ENCODE results near the gene TOR4A.

The TOR4A gene

GRCh38 chr9:137231372-137232039 lies 46.0 kb upstream of the TOR4A start:
- H3K27me3 ChIP-seq (ENCODE audit: insufficient read depth, low read length, poor library complexity) = no peaks in the 10 kb centered on the region
- H3K27ac ChIP-seq (ENCODE audit: low read length) = no peak overlapping the region
- ATAC-seq (ENCODE audit: insufficient read depth, low read depth) = no peak
- H3K4me1 ChIP-seq (ENCODE audit: insufficient read depth, low read length) = peaks cover 9% of the 10 kb centered on the region
- TF ChIP-seq EZH2 (IDR thresholded peaks at IDR 0.05; ENCODE audit: borderline replicate concordance, low read depth, low read length, severe bottlenecking) = no peak
- TF ChIP-seq CTCF (IDR thresholded peaks at IDR 0.05; ENCODE audit: borderline replicate concordance, extremely low read depth, low read length, poor library complexity, severe bottlenecking) = no peak
- no peaks in the 10 kb centered on the region for H3K36me3 ChIP-seq (ENCODE audit: insufficient read depth, low read length)
- H3K9ac ChIP-seq (ENCODE audit: low read depth, low read length) = no peak overlapping the region
- H3K79me2 ChIP-seq (ENCODE audit: insufficient read depth, low read length) = no peaks in the 10 kb centered on the region
- H4K20me1 ChIP-seq (ENCODE audit: insufficient read depth, low read length) = no peaks in the 10 kb centered on the region
- no peak overlapping the region for H3K4me3 ChIP-seq (ENCODE audit: low read depth in 1 of 2, low read length in 2 of 2)
- no peak for DNase-seq
- no peak overlapping the region for H3K4me2 ChIP-seq (ENCODE audit: insufficient read depth, low read length)
- no peaks in the 10 kb centered on the region for H3K9me3 ChIP-seq (ENCODE audit: insufficient read depth, low read length, severe bottlenecking)
- no peak overlapping the region for H2AFZ ChIP-seq (ENCODE audit: low read depth, low read length)

- Histone ChIP-seq H3K4me2 (ENCODE audit: insufficient read depth, low read length) (no peak overlapping the region), H3K79me2 (ENCODE audit: insufficient read depth, low read length) (no peaks in the 10 kb centered on the region), H3K4me1 (ENCODE audit: insufficient read depth, low read length) (peaks cover 15% of the 10 kb centered on the region), H4K20me1 (ENCODE audit: insufficient read depth, low read length) (peaks cover 3% of the 10 kb centered on the region; the same call in 1 of the 2 replicates), H3K9ac (ENCODE audit: low read depth, low read length) (no peak overlapping the region), H3K27me3 (ENCODE audit: insufficient read depth, low read length, poor library complexity) (no peaks in the 10 kb centered on the region), H3K36me3 (ENCODE audit: insufficient read depth, low read length) (no peaks in the 10 kb centered on the region), H3K27ac (ENCODE audit: low read length) (no peak overlapping the region), H2AFZ (ENCODE audit: low read depth, low read length) (no peak overlapping the region), H3K4me3 (ENCODE audit: low read depth in 1 of 2, low read length in 2 of 2) (no peak overlapping the region), H3K9me3 (ENCODE audit: insufficient read depth, low read length, severe bottlenecking) (no peaks in the 10 kb centered on the region)
- TF ChIP-seq EZH2 (IDR thresholded peaks at IDR 0.05; ENCODE audit: borderline replicate concordance, low read depth, low read length, severe bottlenecking) (no peak), CTCF (IDR thresholded peaks at IDR 0.05; ENCODE audit: borderline replicate concordance, extremely low read depth, low read length, poor library complexity, severe bottlenecking) (no peak)
- no peak for ATAC-seq (ENCODE audit: insufficient read depth, low read depth)
- no peak for DNase-seq
Observed at GRCh38 chr9:137232101-137232500, 45.4 kb upstream of the TOR4A start.

GRCh38 chr9:137232510-137232909 lies 45.0 kb upstream of the TOR4A start:
- no peak overlapping the region for H3K4me2 ChIP-seq (ENCODE audit: insufficient read depth, low read length)

More at GRCh38 chr9:137232510-137232909, 45.0 kb upstream of the TOR4A start:
- H3K79me2 ChIP-seq (ENCODE audit: insufficient read depth, low read length) = no peaks in the 10 kb centered on the region
- H3K4me1 ChIP-seq (ENCODE audit: insufficient read depth, low read length) = peaks cover 16% of the 10 kb centered on the region
- H3K27ac ChIP-seq (ENCODE audit: low read length) = no peak overlapping the region
- no peaks in the 10 kb centered on the region for H3K27me3 ChIP-seq (ENCODE audit: insufficient read depth, low read length, poor library complexity)
- DNase-seq (no peak), ATAC-seq (ENCODE audit: insufficient read depth, low read depth) (no peak)
- H2AFZ ChIP-seq (ENCODE audit: low read depth, low read length) = no peak overlapping the region
- H3K9me3 ChIP-seq (ENCODE audit: insufficient read depth, low read length, severe bottlenecking) = no peaks in the 10 kb centered on the region
- peaks cover 3% of the 10 kb centered on the region; the same call in 1 of the 2 replicates for H4K20me1 ChIP-seq (ENCODE audit: insufficient read depth, low read length)
- no peak for TF ChIP-seq CTCF (IDR thresholded peaks at IDR 0.05; ENCODE audit: borderline replicate concordance, extremely low read depth, low read length, poor library complexity, severe bottlenecking)
- no peak for TF ChIP-seq EZH2 (IDR thresholded peaks at IDR 0.05; ENCODE audit: borderline replicate concordance, low read depth, low read length, severe bottlenecking)
- no peaks in the 10 kb centered on the region for H3K36me3 ChIP-seq (ENCODE audit: insufficient read depth, low read length)
- H3K4me3 ChIP-seq (ENCODE audit: low read depth in 1 of 2, low read length in 2 of 2) = no peak overlapping the region
- no peak overlapping the region for H3K9ac ChIP-seq (ENCODE audit: low read depth, low read length)
